Colonic mucosa (tissue), 4 donors: ENCODE results near the gene NDUFAB1. TPM values are rescaled to one million over a fixed set of nuclear protein-coding genes. Genes with fewer than 3 reads are reported as not detected.

Source experiments
- DNase-seq: peaks from one replicate; pipeline ENCODE4 v3.0.0-alpha.2; 2020
- H3K27ac ChIP-seq: fragments of 200-600 bp; one replicate; pipeline ENCODE4 v1.8.0; 2021
- H3K27me3 ChIP-seq: fragments of 200-600 bp; one replicate; pipeline ENCODE4 v1.8.0; 2021
- H3K36me3 ChIP-seq: fragments of 200-600 bp; one replicate; pipeline ENCODE4 v1.8.0; 2021
- H3K4me1 ChIP-seq: fragments of 200-600 bp; one replicate; pipeline ENCODE4 v1.8.0; 2021; ENCODE audit warnings: mild to moderate bottlenecking
- H3K4me3 ChIP-seq: fragments of 200-600 bp; one replicate; pipeline ENCODE4 v1.8.0; 2021
- H3K9ac ChIP-seq, 2 donors: one replicate each; pipeline ENCODE4 v1.7.0; 2013; ENCODE audit warnings: control low read depth in 2 of 2, low read depth in 2 of 2, low read length in 2 of 2
- H3K9me3 ChIP-seq: fragments of 200-600 bp; one replicate; pipeline ENCODE4 v1.8.0; 2021
- CTCF ChIP-seq: fragments of 200-600 bp; IDR thresholded peaks from one replicate; pipeline ENCODE4 v1.8.0; 2022; ENCODE audit warnings: antibody characterized with exemption, mild to moderate bottlenecking
- intact Hi-C: fragments of 100-400 bp; cut with DNase I; formaldehyde crosslinking; loops from one replicate; pipeline ENCODE4 v1.14.1; 2022
- total RNA-seq, 2 donors: library from RNA; stranded (reverse); fragmentation: NEBNext Ultra II Directional in 1 of 2; extraction: Animal tissue kit (Norgen Biotek cat#: 25700) in 1 of 2; gene quantifications; one replicate each; pipeline ENCODE4 v1.2.1, GENCODE V29; 2021
- donor health status: healthy.
- donor health status: DM: no; HTN: no; CAD: no.
- donor health status: DM: no; HTN: no; CAD: no.

Gene NDUFAB1
- total RNA-seq, 2 donors from 2014 or later, result 136 to 212 TPM

- H3K4me3 ChIP-seq, result no peak overlapping the region
- no peaks in the 10 kb centered on the region for H3K9me3 ChIP-seq
- no peak overlapping the region for H3K27ac ChIP-seq
- TF ChIP-seq CTCF, result no peak
- intact Hi-C loops, result no loop called here
- H3K4me1 ChIP-seq, result no peaks in the 10 kb centered on the region
- no peaks in the 10 kb centered on the region for H3K27me3 ChIP-seq
- no peaks in the 10 kb centered on the region for H3K36me3 ChIP-seq
- DNase-seq, result no peak
- H3K9ac ChIP-seq, result no peak overlapping the region
These were observed 15.7 kb downstream of the NDUFAB1 start for GRCh38 chr16:23580391-23580790.

- H3K4me3 ChIP-seq, result no peak overlapping the region
- no peak for DNase-seq
- TF ChIP-seq CTCF, result no peak
- H3K9me3 ChIP-seq, result no peaks in the 10 kb centered on the region
- no peak overlapping the region for H3K9ac ChIP-seq
- H3K4me1 ChIP-seq, result no peaks in the 10 kb centered on the region
- H3K36me3 ChIP-seq, result no peaks in the 10 kb centered on the region
- no peaks in the 10 kb centered on the region for H3K27me3 ChIP-seq
- intact Hi-C loops, result no loop called here
- no peak overlapping the region for H3K27ac ChIP-seq
These were observed 16.7 kb downstream of the NDUFAB1 start for GRCh38 chr16:23579371-23579770.

GRCh38 chr16:23578101-23578830 is 17.9 kb downstream of the NDUFAB1 start:
- Histone ChIP-seq H3K27me3 (no peaks in the 10 kb centered on the region), H3K4me3 (no peak overlapping the region), H3K9me3 (no peaks in the 10 kb centered on the region), H3K27ac (no peak overlapping the region), H3K4me1 (no peaks in the 10 kb centered on the region), H3K9ac (no peak overlapping the region), H3K36me3 (no peaks in the 10 kb centered on the region)
- DNase-seq, result no peak
- TF ChIP-seq CTCF, result no peak
- intact Hi-C loops, result no loop called here

- no peak overlapping the region for H3K27ac ChIP-seq
- H3K9me3 ChIP-seq, result no peaks in the 10 kb centered on the region
- H3K4me1 ChIP-seq, result no peaks in the 10 kb centered on the region
- no peak for TF ChIP-seq CTCF
- H3K9ac ChIP-seq, result no peak overlapping the region
- no peak overlapping the region for H3K4me3 ChIP-seq
- H3K36me3 ChIP-seq, result no peaks in the 10 kb centered on the region
- no peak for DNase-seq
- H3K27me3 ChIP-seq, result no peaks in the 10 kb centered on the region
- intact Hi-C loops, result no loop called here
These were observed 18.6 kb downstream of the NDUFAB1 start for GRCh38 chr16:23577493-23577892.

DNA sequence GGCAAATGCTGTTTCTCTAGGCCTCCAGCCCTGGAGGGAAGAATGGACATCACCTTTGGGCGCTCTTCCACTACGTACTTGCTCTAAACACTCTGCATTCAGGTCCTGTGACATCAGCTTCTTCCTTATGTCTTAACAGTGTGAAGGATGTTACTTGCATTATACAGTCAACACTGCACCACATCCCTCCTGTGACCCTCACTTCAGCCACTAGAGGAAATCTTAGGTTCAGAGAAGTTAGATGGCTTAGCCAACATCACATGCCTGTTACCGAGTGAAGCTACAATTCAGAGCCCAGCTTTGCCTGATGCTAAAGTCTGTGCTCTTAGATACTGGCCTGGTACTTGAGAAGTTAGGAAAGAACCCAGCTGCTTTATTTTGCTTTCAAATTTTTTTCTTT is 20.3 kb downstream of the NDUFAB1 start:
- TF ChIP-seq CTCF, result no peak
- Histone ChIP-seq H3K9me3 (no peaks in the 10 kb centered on the region), H3K9ac (no peak overlapping the region), H3K4me3 (no peak overlapping the region), H3K4me1 (no peaks in the 10 kb centered on the region), H3K27me3 (no peaks in the 10 kb centered on the region), H3K27ac (no peak overlapping the region), H3K36me3 (no peaks in the 10 kb centered on the region)
- no peak for DNase-seq
- intact Hi-C loops, result no loop called here
